GM23248 (cell line): ENCODE measurements around the gene PRIMA1.

Experiments used
- EZH2 ChIP-seq: fragments of 200-600 bp; sonication (generic); IDR thresholded peaks from 2 replicates; pipeline ENCODE4 v1.6.1; 2018; ENCODE audit warnings: antibody characterized with exemption, mild to moderate bottlenecking; ENCODE audit not compliant: insufficient read depth, poor library complexity, severe bottlenecking
- EZH2phosphoT487 ChIP-seq: fragments of 200-600 bp; sonication (generic); IDR thresholded peaks from 2 replicates; pipeline ENCODE4 v1.6.1; 2018; ENCODE audit warnings: antibody characterized with exemption, moderate library complexity, mild to moderate bottlenecking, low read depth; ENCODE audit not compliant: insufficient read depth

DNA sequence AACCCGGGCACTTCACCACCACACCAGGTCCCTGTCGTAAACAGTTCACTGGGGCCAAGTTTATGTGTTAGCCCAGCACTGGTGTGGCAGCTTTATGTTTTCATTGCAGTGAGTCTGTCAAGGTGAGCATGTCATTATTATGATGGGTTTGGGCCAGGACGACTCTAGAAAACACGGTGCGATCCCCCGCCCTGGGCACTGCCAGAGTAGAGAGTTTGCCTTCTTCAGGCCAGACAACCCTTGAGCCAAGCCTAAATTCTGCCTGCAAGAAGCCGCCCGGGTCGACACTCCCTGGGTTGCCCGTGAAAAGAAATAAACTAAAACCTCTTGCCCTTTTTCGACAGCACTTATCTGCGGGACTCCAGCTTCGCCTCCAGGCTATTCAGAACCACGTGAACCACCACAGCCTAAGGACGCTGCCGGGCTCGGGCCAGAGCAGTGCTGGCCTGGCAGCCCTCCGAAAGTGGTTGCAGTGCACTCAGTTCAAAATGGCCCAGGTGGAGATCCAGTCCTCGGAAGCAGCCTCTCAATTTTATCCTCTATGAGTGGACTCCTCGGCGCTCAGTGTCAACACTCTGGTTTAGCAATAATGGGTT, 81.8 kb downstream of the PRIMA1 start:
- TF ChIP-seq EZH2 (no peak), EZH2phosphoT487 (no peak)
